Limb (tissue), 2 donors: ENCODE results near the gene PCMT1.
"Not testable (repeated sequence)": the region's sequence is repeated elsewhere in the genome, so short reads cannot be mapped to it uniquely, and the experiment has no call there.

Source experiments
- DNase-seq, 2 donors: peaks; one replicate each; pipeline ENCODE4 v3.0.0-alpha.2; 2016; ENCODE audit errors: extremely low spot score in 2 of 2

The PCMT1 gene

DNA sequence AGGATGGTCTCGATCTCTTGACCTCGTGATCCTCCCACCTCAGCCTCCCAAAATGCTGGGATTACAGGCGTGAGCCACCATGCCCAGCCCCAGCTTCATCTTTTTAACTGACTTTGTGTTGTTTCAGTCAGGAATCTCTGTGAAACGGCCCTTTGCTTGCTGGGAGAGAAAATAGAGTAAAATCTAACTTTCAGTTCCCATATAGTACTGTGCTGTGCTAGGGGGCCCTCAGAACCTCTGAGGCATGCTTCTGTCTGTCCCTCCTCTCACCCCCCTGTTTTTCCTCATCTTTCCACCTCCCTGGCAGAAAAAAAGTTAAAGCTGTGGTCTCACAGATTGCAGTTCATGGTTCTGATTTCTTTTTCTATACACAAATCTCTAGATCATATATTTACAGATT lies 66.2 kb downstream of the PCMT1 start:
- DNase-seq, result no peak

DNA sequence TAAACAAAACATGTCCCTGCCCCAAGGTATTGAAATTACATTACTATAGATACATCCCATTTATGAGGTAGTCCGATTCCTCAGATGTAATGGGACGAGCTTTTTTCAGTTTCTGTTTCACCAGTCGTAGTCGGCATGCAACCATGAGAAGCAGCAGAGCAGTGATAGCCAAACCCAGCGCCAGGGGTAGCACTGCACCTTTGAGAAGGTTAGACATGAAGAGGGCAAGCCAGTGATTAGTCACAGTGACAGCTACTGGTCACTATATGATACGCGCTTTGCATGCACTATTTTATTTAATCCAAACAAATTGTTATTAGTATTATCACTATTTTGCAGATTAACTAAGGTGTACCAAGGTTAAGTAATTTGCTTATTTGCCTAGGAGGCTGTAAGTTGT lies 71.0 kb downstream of the PCMT1 start:
- no peak for DNase-seq

DNA sequence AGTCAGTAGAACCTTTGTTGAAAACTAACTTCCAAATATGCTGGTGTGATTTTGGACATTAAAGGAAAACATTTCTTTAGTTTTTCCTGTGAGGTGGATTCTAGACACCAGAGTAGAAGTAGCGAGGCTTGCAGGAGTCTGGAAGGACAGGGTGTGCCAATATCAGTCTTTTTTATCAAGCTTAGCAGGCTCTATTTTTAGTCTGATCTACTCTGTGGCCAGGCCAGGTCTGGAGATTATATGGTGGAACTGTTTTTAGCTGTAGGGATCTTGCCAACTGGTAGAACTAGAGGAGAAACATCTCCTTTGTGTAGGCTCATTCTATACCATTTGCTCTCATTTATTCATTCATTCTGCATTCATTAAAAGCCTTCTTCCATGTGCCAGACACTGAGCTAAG lies 72.0 kb downstream of the PCMT1 start:
- DNase-seq, result no peak

DNA sequence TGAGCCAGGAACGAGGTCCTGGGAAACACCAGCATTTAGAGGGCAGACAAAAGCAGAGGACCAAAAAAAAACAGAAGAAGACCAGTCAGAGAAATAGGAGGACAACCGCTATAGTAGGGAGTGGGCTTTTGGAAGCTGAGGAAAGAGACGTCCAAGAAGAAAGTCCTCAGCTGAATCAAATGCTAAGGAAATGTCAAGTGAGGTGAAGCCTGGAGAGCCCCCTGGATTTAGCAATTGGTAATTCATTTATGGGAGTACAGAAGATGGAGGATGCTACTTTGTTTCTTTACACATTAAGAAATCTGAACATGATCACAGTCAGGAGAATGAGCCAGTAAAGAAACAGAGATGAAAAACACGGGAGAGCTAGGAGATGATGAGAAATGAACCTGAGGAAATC lies 73.5 kb downstream of the PCMT1 start:
- no peak for DNase-seq

DNA sequence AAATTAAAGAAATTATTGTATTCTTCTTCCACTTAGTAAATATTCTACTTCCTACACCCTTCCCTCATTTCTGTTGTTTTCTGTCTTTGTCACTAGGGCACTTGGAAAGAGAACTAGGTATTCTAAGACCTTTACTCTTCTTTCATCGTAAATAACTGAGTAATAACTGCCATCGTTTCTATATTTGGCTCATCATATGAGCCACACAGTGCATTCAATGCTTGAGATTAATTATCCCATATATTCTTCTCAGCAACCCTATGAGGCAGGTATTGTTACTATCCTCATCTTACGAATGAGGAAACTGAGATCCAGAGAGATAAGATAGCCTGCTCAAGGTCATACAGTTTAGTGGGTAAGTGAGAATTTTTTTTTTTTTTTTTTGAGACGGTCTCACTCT lies 75.8 kb downstream of the PCMT1 start:
- no peak for DNase-seq

DNA sequence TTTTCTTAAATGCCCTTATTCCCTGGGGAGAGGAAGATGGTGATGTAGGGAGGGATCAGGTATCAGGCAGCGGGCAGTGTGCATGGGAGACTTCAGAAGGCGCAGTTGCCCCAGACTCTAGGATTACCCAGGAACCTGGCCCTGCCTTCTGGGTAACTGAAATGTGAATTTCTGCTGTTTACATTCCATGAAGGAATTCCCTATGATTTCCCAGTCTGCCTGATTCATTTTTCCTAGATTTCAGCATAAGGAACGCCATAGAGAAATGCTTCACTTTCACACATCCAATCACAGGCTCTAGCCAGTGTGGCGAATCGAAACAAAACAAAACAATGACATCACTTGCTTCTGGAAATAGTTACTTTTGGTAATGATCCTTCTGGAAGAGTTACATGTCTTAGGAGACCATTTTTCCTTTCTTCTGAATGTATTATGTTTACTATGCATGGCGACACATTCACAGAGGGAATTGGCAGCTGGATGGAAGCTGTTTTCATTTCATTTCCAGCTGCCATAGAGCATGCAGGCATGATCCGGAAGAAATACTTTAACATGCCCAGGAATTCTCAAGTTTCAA lies 81.3 kb downstream of the PCMT1 start:
- peak; percentile 47 to 48 for DNase-seq

DNA sequence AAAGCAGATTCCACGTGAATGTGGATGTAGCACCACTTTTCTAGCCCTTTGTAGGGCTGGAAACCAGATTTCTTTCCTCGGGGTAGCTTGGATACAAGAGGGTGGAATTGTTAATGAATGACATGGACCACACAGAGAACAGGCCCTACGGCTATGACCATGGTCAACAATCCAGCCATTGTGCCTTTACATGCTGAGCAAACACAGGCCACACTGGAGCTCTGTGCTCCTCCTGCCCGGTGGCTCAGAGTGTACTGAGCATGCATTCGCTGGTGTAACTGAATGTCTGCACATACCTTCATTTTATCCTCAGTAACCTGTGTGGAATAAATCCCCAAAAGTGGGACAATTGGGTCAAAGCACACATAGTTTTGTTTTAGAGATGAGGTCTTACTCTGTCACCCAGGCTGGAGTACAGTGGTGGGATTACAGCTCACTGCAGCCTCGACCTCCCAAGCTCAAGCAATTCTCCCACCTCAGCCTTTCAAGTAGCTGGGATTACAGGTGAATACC lies 81.8 kb downstream of the PCMT1 start:
- peak in 1 of 2 donors; percentile 40 for DNase-seq

DNA sequence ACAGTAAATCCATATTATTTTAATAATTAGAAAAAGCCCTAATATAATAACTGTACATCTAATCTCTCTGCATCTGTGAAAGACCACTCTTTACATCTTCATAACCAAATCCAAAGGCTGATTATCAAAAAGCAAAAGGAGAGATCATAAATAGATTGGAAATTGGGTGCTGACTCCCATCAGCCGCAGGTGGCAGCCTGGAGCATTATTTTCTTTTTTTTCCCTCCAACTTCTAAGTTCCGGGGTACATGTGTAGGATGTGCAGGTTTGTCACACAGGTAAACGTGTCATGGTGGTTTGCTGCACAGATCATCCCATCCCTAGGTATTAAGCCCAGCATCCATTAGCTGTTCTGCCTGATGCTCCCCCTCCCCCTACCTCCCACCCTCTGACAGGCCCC lies 84.1 kb downstream of the PCMT1 start:
- no peak for DNase-seq

DNA sequence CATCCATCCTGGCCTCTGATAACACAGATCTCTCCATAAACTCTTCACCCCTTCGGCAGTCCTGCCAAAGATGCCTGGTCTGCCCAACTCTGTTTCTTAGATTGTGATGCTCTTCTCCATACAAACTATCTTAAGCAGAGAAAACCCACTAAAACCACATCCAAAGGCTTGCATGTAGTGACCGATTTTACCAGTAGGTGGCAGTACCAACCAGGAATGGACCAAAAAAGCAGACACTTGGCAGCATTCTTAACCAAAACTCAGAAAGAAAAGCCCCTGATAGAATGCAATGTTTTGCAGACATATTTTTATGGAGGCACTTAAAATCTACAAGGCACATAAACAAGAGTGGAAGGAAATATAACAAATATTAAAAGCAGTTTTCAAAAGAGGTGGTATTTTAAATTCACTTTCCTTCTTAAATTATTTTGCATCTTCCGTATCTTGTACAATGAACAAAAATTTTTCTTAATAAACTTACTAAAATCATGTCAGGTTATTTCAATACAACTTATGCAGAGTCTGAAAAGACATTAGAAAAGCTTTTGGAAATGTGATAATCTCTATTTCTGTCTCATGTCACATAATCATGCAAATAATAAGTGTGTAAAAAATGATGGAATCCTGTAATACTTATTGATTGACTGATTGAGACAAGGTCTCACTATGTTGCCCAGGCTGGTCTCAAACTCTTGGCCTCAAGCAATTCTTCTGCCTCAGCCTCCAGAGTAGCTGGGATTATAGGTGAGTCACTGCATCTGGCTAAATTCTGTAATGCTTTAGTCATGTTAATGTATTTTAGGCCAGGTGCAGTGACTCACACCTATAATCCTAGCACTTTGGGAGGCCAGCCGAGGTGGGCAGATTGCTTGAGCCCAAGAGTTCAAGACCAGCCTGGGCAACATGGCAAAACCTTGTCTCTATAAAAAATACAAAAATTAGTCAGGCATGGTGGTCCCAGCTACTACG lies 85.3 kb downstream of the PCMT1 start:
- peak; percentile 79 to 82 for DNase-seq

DNA sequence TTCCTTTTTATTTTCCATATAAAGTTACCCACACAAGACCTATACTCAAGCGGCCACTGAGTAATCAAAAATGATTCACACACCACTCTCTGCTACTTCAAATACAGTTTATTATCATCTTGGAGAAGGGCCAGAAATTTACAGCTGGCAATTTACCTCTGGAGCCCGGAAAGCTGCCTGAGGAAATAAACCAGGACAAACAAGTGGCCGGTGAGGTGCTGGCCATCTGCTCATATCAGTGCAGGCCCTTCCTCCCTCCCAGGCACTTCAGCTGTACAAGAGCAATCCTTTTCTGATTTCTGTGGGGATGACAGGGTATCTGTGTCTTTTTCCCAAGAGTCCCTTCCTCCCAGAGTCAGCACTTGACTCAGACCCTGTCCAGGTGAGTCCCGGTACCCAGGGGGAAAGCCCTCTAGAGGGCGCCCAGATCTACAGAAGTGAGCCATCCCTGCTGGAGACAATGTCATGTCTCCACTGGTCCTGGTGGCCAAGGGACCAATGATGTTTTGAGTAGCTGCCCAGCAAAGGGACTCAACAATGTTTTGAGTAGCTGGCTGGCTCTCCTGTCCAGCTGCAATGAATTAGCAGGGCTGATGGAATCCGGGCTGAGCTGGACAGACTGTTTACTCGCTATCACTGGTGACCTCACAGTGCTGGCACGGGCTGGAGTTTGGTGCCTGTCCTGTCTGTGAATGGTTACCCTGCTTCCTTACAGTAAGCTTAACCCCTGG lies 91.0 kb downstream of the PCMT1 start:
- no peak for DNase-seq

DNA sequence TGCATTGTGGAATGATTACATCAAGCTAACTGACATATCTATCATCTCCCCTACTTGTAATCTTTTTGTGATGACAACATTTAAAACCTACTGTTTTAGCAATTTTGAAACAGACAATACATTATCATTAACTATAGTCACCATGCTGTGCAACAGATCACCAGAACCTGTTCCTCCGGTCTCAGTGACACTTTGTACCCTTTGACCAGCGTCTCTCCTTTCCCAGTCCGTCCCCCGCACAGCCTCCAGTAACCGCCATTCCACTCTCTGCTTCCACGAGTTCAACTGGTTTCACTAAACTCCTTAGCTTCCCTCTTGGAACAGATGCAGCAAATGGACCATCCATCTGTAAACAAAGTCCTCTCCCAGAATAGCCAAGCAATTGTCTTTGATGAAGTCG lies 92.8 kb downstream of the PCMT1 start:
- DNase-seq, result no peak

DNA sequence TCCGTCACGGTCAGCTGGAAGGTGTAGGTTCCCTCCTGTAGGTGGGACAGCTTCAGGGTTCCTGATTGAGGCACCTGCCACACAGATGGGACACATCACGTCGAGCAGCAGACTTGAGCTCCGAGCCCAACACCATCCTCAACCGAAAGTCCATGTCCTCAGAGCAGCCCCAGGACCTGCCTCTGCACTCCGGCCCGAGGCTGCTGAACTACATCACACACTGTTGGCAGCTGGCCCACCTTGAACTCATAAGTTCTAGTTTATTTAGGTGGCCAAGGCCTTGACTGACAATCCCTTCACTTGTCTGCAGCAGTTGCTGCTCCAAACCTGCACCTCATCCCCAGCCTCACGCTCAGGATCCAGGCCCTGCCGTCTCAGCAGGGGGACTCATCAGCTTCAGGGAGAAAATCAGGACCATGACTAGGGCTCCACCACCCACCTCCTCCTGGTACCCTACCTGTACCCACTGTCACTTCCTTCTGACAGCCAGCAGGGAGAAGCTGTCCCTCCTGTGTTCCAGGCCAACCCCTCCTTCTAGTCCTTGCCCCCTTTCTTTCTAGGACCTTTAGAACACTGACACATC lies 93.6 kb downstream of the PCMT1 start:
- no peak for DNase-seq

DNA sequence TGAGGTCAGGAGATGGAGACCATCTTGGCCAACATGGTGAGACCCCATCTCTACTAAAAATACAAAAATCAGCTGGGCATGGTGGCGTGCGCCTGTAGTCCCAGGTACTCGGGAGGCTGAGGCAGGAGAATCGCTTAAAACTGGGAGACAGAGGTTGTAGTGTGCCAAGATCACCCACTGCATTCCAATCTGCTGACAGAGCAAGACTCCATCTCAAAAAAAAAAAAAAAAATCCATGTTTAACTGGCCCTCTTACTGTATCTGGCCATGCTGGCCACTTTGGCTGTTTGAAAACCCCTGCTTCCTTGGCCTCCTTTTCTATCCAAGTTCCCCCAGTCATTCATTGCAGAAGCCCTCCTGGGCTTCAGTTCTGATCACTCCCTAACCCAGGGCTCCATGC lies 94.5 kb downstream of the PCMT1 start:
- DNase-seq, result not testable (repeated sequence)

DNA sequence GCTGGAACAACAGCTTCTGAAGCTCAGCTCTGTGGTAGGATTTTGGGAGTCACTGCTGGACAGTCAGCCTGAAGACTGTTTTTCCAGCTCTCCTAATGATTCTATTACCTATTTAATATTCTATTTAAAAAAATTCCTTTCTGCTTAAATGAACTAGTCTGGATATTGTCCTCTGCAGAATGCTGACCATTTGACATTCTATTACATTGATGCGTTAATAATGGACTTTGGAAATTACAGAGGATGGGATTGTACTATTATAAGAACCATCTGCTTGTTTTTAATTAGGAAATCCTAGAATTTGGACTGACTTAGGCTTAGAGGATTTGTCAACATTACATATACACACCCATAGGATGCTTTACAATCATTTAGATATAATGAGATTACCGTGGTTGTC lies 94.9 kb downstream of the PCMT1 start:
- DNase-seq, result no peak

DNA sequence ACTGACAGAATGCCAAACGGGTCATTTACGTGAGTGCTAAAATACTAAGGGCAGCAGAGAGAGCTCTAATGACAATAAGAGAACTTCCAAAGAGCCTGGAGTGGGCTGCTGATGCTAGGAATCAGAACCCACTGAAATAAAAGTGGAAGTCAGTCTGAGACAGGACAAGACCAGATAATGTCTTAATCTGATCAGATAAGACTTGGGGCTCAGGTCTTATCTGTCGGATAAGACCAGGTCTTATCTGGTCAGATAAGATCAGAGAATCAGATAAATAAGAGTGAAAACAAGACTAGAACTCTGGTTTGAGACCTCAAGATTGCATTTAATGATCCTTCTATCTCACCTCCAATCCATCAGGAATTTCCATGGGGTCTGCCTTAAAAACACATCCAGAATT lies 96.0 kb downstream of the PCMT1 start:
- DNase-seq, result no peak

DNA sequence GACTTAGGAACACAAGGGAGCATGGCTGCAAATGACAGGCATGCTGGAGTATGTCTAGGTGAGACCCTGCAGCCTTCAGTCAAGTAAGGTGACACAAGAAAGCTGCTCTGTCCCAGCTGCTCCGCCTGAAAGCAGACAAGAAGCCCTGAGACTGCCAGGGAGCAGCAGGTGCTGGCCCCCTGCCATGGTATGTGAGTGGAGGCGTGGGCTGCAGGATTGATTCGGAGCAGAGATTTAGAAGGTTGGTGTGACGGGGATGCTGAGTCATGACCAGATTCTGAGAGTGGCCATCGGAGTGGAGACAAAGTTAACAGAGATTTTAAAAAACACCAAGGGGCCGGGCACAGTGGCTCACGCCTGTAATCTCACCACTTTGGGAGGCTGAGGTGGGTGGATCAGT lies 96.8 kb downstream of the PCMT1 start:
- DNase-seq, result peak in 1 of 2 donors; percentile 7

DNA sequence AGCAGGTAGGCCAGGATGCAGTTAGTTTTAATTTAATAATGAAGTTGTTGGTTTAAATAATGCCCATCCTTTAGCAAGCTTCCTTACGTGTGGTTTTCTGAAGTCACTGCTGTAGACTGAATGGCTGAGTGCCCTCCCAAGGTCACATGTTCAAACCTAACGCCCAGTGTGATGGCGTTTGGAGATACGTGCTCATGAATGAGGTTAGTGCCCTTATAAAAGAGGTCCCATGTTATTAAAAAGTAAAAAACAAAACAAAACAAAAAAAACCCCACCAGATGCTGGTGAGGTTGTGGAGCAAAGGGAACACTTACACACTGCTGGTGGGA lies 98.4 kb downstream of the PCMT1 start:
- DNase-seq, result no peak

DNA sequence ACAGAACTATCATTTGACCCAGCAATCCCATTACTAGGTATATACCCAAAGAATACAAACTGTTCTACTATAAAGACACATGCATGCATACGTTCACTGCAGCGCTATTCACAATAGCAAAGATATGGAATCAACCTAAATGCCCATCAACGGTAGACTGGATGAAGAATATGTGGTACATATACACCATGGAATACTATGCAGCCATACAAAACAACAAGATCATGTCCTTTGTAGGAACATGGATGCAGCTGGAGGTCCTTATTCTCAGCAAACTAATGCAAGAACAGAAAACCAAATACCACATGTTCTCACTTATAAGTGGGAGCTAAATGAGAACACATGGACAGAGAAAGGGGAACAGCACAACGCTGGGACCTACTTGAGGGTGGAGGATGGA lies 98.8 kb downstream of the PCMT1 start:
- DNase-seq, result not testable (repeated sequence)

DNA sequence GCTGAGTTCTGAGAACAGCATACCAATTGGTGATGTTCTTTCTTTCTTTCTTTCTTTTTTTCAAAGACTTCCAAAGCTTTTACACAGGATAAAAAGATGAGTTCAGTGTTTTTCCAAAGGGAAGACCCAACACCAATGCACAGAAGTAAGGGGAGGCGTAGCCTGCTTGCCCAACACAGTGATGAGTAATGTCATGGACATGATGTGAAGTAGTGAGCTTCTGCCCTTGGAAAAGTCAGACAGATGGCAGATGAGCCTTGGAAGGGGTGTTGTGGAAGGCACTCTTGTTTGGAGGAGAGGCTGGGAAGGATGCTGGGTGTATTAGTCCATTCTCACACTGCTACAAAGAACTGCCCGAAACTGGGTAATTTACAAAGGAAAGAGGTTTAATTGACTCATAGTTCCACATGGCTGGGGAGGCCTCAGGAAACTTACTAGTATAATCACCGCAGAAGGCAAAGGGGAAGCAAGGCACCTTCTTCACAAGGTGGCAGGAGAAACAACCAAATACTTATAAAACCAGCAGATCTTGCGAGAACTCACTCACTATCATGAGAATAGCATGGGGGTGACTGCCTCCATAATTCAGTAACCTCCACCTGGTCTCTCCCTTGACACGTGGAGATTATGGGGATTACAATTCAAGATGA lies 102.0 kb downstream of the PCMT1 start:
- no peak for DNase-seq

DNA sequence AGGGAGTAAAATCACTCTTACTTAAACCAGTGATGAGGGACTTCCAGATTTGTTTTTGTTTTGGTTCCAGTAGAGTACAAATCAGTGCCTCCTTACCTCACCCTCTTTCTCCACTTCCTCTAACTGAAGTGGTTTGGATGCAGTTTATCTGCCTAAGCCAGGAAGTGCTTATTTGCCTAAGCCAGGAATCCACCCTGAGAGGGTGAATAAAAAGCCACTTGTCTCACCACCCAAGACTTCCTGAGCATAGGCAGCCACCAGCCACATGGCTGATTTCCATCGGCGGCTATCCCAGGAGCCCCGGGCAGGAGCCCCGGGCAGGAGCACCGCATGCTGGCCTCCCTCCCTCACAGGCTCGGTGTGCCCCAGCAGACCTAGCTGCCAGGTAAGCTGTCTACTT lies 102.6 kb downstream of the PCMT1 start:
- DNase-seq, result no peak

DNA sequence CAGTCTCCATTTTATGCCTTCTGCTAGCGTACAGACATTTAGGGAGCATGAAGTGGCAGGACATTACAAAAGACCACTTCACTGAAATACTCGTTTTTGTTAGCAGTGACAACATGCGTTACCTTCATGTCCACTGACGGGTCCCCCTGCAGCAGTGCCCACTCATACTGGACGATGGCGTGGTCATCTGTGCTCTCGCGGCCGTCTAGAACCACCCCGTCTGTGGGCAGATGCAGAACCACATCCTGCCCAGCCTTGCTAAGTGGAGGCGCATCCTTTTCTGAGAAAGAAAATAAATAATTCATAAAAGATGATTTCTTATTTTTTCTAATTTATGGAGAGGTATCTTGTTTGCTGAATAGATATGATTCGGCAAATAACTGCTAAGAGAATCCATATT lies 103.3 kb downstream of the PCMT1 start:
- DNase-seq, result no peak
